ENCODE results near the gene TMX2. TPM values are rescaled to one million over a fixed set of nuclear protein-coding genes. Genes with fewer than 3 reads are reported as not detected.

Gene TMX2
- total RNA-seq, result 10 to 100 TPM; 44.0 to 82.0 (median 70.9) TPM

- Histone ChIP-seq H3K9me3 (no peaks in the 10 kb centered on the region), H3K27me3 (no peaks in the 10 kb centered on the region), H3K27ac (peak within 1 kb of the TSS; percentile 92 to 96 (median 94)), H3K4me1 (peaks cover 24 to 48% (median 28%) of the 10 kb centered on the region in 3 donors), H3K36me3 (peaks cover 0 to 13% (median 0%) of the 10 kb centered on the region in 3 donors), H3K4me3 (peak within 1 kb of the TSS; percentile 83 to 96 (median 96))
- WGBS, 2 donors, result 0% methylated on average over 16 to 40 of the region's 53 CpGs
- TF ChIP-seq POLR2A (IDR thresholded peaks at IDR 0.05), result peak in 2 of 4 donors; percentile 38 to 56
- peak in 1 of 6 experiments; percentile 2 for TF ChIP-seq CTCF (IDR thresholded peaks at IDR 0.05)
- peak; percentile 77 for DNase-seq
- intact Hi-C loops (cut with DNase I), result no loop called here
These were observed at the start of gene TMX2 for GRCh38 chr11:57712256-57713150. Gene TMX2 (plus strand): TSS chr11:57712593. CDS start chr11:57712619, 26 bp downstream.

- intact Hi-C loops (cut with DNase I), result no loop called here
- no peak overlapping the region for H3K4me3 ChIP-seq
- WGBS, 2 donors, result 49 to 57% methylated on average over 3 to 4 of the region's 4 CpGs
- no peaks in the 10 kb centered on the region for H3K27me3 ChIP-seq
- peak overlapping the region in 1 of 4 donors; percentile 2 for H3K27ac ChIP-seq
- H3K36me3 ChIP-seq, result peaks cover 9 to 43% (median 13%) of the 10 kb centered on the region in 3 donors
- H3K4me1 ChIP-seq, result peaks cover 9 to 36% (median 15%) of the 10 kb centered on the region in 3 donors
- TF ChIP-seq POLR2A (IDR thresholded peaks at IDR 0.05) (no peak), CTCF (IDR thresholded peaks at IDR 0.05) (peak in 4 of 6 experiments; percentile 21 to 49 (median 24))
- H3K9me3 ChIP-seq, result no peaks in the 10 kb centered on the region
- DNase-seq, result no peak
These were observed 49.5 kb upstream of the TMX2 start for GRCh38 chr11:57662893-57663292.

- Histone ChIP-seq H3K4me3 (no peak overlapping the region), H3K4me1 (peaks cover 4 to 28% (median 8%) of the 10 kb centered on the region in 3 donors), H3K27me3 (no peaks in the 10 kb centered on the region), H3K9me3 (no peaks in the 10 kb centered on the region), H3K36me3 (peaks cover 9 to 40% (median 13%) of the 10 kb centered on the region in 3 donors), H3K27ac (no peak overlapping the region)
- no peak for DNase-seq
- no peak for TF ChIP-seq POLR2A (IDR thresholded peaks at IDR 0.05)
- no peak for TF ChIP-seq CTCF (IDR thresholded peaks at IDR 0.05)
- 68 to 91% methylated on average over 6 to 9 of the region's 9 CpGs for WGBS, 2 donors
- intact Hi-C loops (cut with DNase I), result no loop called here
These were observed 48.4 kb upstream of the TMX2 start for GRCh38 chr11:57663975-57664374.

- Histone ChIP-seq H3K27ac (peak overlapping the region; percentile 96 to 100 (median 98)), H3K9me3 (no peaks in the 10 kb centered on the region), H3K4me3 (peak overlapping the region; percentile 72 to 89 (median 85)), H3K4me1 (peaks cover 14 to 52% (median 29%) of the 10 kb centered on the region in 3 donors), H3K27me3 (no peaks in the 10 kb centered on the region), H3K36me3 (peaks cover 0 to 17% (median 0%) of the 10 kb centered on the region in 3 donors)
- WGBS, 2 donors, result 0% methylated on average over 19 to 24 of the region's 29 CpGs
- peak; percentile 91 for DNase-seq
- intact Hi-C loops (cut with DNase I), result no loop called here
- TF ChIP-seq POLR2A (IDR thresholded peaks at IDR 0.05) (peak in 2 of 4 donors; percentile 32 to 35), CTCF (IDR thresholded peaks at IDR 0.05) (no peak)
These were observed 45.2 kb upstream of the TMX2 start for GRCh38 chr11:57667117-57667735.

Measured in esophagus squamous epithelium (tissue), 5 donors.